Fibroblast of lung (primary cell): ENCODE data around the gene SORBS1.

Source experiments
- EZH2 ChIP-seq: IDR thresholded peaks from 2 replicates; pipeline ENCODE4 v1.5.1; 2012; ENCODE audit warnings: low read length, control low read depth, mild to moderate bottlenecking; ENCODE audit errors: missing control alignments
- TF ChIP-seq, protein P1 (sequence below), 2 donors: IDR thresholded peaks in 1 of 2; conservative IDR thresholded peaks in 1 of 2; 1 replicate in 1 of 2; 2 replicates in 1 of 2; pipeline ENCODE4 v1.5.1; 2011 to 2012; ENCODE audit warnings: low read length in 2 of 2, control low read depth in 1 of 2, inconsistent platforms in 1 of 2, low read depth in 1 of 2, mild to moderate bottlenecking in 1 of 2

DNA sequence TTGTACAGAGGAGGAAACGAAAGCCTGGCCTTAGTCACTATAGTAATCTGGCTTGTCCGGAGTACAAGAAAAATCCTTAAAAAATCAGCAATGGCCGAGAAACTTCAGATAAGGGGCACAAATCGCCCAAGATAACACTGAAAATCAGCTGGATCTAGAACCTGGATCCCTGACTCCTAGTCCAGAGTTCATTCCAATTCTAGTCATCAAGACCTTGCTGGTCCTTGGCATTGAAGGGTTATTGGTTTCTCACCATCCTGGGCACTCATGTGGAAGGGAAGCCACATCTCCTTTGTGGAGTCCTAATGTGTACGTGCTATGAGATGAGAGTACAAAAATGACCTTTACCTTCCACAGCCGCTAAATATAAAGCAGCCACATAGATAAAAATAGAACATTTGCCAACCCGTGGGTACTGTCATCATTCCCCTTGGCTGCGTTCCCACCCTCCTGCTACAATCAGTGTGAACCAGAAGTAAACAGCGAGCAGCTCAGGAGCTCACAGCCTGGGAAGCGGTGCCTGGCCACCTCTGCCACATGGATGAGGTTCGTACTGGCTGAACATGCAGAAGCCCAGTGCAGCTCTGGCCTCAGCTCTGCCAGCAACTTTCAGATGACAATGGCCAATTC is 154.4 kb downstream of the SORBS1 start:
- TF ChIP-seq, protein P1, sequence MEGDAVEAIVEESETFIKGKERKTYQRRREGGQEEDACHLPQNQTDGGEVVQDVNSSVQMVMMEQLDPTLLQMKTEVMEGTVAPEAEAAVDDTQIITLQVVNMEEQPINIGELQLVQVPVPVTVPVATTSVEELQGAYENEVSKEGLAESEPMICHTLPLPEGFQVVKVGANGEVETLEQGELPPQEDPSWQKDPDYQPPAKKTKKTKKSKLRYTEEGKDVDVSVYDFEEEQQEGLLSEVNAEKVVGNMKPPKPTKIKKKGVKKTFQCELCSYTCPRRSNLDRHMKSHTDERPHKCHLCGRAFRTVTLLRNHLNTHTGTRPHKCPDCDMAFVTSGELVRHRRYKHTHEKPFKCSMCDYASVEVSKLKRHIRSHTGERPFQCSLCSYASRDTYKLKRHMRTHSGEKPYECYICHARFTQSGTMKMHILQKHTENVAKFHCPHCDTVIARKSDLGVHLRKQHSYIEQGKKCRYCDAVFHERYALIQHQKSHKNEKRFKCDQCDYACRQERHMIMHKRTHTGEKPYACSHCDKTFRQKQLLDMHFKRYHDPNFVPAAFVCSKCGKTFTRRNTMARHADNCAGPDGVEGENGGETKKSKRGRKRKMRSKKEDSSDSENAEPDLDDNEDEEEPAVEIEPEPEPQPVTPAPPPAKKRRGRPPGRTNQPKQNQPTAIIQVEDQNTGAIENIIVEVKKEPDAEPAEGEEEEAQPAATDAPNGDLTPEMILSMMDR (conservative IDR thresholded peaks at IDR 0.05 in 1 of 2, IDR thresholded peaks at IDR 0.05 in 1 of 2; ENCODE audit: low read depth in 1 of 2, low read length in 2 of 2): no peak
- TF ChIP-seq EZH2: no peak
